H9 (cell line): ENCODE results near the gene OR10A6. TPM values are rescaled to one million over a fixed set of nuclear protein-coding genes. Genes with fewer than 3 reads are reported as not detected.

Experiments used
- DNase-seq: peaks from one replicate; pipeline ENCODE4 v3.0.0-alpha.2; 2017
- H2AFZ ChIP-seq: one replicate; pipeline ENCODE4 v1.6.1; 2013; ENCODE audit warnings: mild to moderate bottlenecking, low read length, control low read depth, moderate library complexity
- H2AK5ac ChIP-seq: 2 replicates; pipeline ENCODE4 v1.6.1; 2013; ENCODE audit warnings: low read length, control low read depth, mixed read lengths; ENCODE audit not compliant: insufficient read length
- H2BK120ac ChIP-seq: one replicate; pipeline ENCODE4 v1.6.1; 2013; ENCODE audit warnings: low read depth, mild to moderate bottlenecking, low read length, control low read depth, inconsistent platforms; ENCODE audit not compliant: poor library complexity, severe bottlenecking
- H2BK12ac ChIP-seq: 2 replicates; pipeline ENCODE4 v1.6.1; 2013; ENCODE audit warnings: low read length, control low read depth, mixed read lengths, low read depth; ENCODE audit not compliant: insufficient read length
- H2BK15ac ChIP-seq: 2 replicates; pipeline ENCODE4 v1.6.1; 2013; ENCODE audit warnings: low read depth, low read length, control low read depth
- H2BK20ac ChIP-seq: one replicate; pipeline ENCODE4 v1.6.1; 2013; ENCODE audit warnings: low read depth, mild to moderate bottlenecking, low read length, control low read depth, inconsistent platforms; ENCODE audit not compliant: poor library complexity, severe bottlenecking
- H2BK5ac ChIP-seq: 2 replicates; pipeline ENCODE4 v1.6.1; 2013; ENCODE audit warnings: low read length, control low read depth, mixed read lengths; ENCODE audit not compliant: insufficient read length
- H3K14ac ChIP-seq: 2 replicates; pipeline ENCODE4 v1.6.1; 2013; ENCODE audit warnings: low read length, control low read depth; ENCODE audit not compliant: insufficient read depth
- H3K18ac ChIP-seq: 2 replicates; pipeline ENCODE4 v1.6.1; 2013; ENCODE audit warnings: low read depth, mild to moderate bottlenecking, mixed read lengths, low read length, control low read depth; ENCODE audit not compliant: insufficient read length
- H3K23ac ChIP-seq: 2 replicates; pipeline ENCODE4 v1.6.1; 2013; ENCODE audit warnings: low read length, control low read depth, mixed read lengths, low read depth; ENCODE audit not compliant: insufficient read length
- H3K23me2 ChIP-seq: 2 replicates; pipeline ENCODE4 v1.6.1; 2013; ENCODE audit warnings: low read depth, mild to moderate bottlenecking, mixed read lengths, low read length, control low read depth; ENCODE audit not compliant: insufficient read length, poor library complexity, severe bottlenecking
- H3K27ac ChIP-seq: 2 replicates; pipeline ENCODE4 v1.5.1; 2013; ENCODE audit warnings: low read length, control low read depth, mixed read lengths, low read depth; ENCODE audit not compliant: insufficient read length
- H3K27me3 ChIP-seq: 2 replicates; pipeline ENCODE4 v1.6.1; 2013; ENCODE audit warnings: low read length, control low read depth, inconsistent platforms; ENCODE audit not compliant: insufficient read depth
- H3K4ac ChIP-seq: 2 replicates; pipeline ENCODE4 v1.6.1; 2013; ENCODE audit warnings: low read depth, mild to moderate bottlenecking, control low read depth, inconsistent platforms, low read length, moderate library complexity
- H3K4me1 ChIP-seq: 2 replicates; pipeline ENCODE4 v1.6.1; 2013; ENCODE audit warnings: low read length, control low read depth, inconsistent platforms; ENCODE audit not compliant: insufficient read depth
- H3K4me2 ChIP-seq: 2 replicates; pipeline ENCODE4 v1.6.1; 2013; ENCODE audit warnings: low read length, control low read depth, mixed read lengths; ENCODE audit not compliant: insufficient read length, insufficient read depth
- H3K56ac ChIP-seq: 2 replicates; pipeline ENCODE4 v1.6.1; 2013; ENCODE audit warnings: low read depth, mild to moderate bottlenecking, mixed read lengths, low read length, control low read depth; ENCODE audit not compliant: insufficient read length
- H3K79me1 ChIP-seq: 2 replicates; pipeline ENCODE4 v1.6.1; 2013; ENCODE audit warnings: low read depth, mild to moderate bottlenecking, moderate library complexity, low read length, control low read depth, inconsistent platforms; ENCODE audit not compliant: insufficient read depth, poor library complexity, severe bottlenecking
- H3K79me2 ChIP-seq: 2 replicates; pipeline ENCODE4 v1.6.1; 2013; ENCODE audit warnings: low read length, control low read depth, inconsistent platforms; ENCODE audit not compliant: insufficient read depth
- H3K9ac ChIP-seq: 2 replicates; pipeline ENCODE4 v1.6.1; 2013; ENCODE audit warnings: low read length, control low read depth, mixed read lengths; ENCODE audit not compliant: insufficient read length; ENCODE audit errors: extremely low read depth
- H3K9me3 ChIP-seq: one replicate; pipeline ENCODE4 v1.6.1; 2013; ENCODE audit warnings: low read depth, low read length, inconsistent platforms; ENCODE audit not compliant: control insufficient read depth
- H3T11ph ChIP-seq: one replicate; pipeline ENCODE4 v1.6.1; 2013; ENCODE audit warnings: mild to moderate bottlenecking, low read length, control low read depth, inconsistent platforms
- H4K20me1 ChIP-seq: one replicate; pipeline ENCODE4 v1.6.1; 2013; ENCODE audit not compliant: control insufficient read depth, insufficient read length, insufficient read depth
- H4K5ac ChIP-seq: 2 replicates; pipeline ENCODE4 v1.6.1; 2013; ENCODE audit warnings: low read depth, mild to moderate bottlenecking, mixed read lengths, low read length, control low read depth; ENCODE audit not compliant: insufficient read length
- H4K8ac ChIP-seq: replicated peaks from 2 replicates; pipeline ENCODE4 v1.6.1; 2013; ENCODE audit warnings: low read length, control low read depth, mixed read lengths, low read depth; ENCODE audit not compliant: insufficient read length
- H4K91ac ChIP-seq: 2 replicates; pipeline ENCODE4 v1.6.1; 2013; ENCODE audit warnings: low read depth, mild to moderate bottlenecking, moderate library complexity, mixed read lengths, low read length, control low read depth; ENCODE audit not compliant: insufficient read length
- H3K27ac Mint-ChIP-seq, 3 experiments: 2 replicates in 2 of 3; 3 replicates in 1 of 3; pipeline ENCODE4 v1.8.0; 2020 to 2021; ENCODE audit warnings: mixed read lengths in 3 of 3, mild to moderate bottlenecking in 1 of 3, moderate library complexity in 1 of 3
- H3K27me3 Mint-ChIP-seq: 2 replicates; pipeline ENCODE4 v1.8.0; 2021; ENCODE audit warnings: low read depth, mild to moderate bottlenecking, moderate library complexity, mixed read lengths
- H3K36me3 Mint-ChIP-seq, 3 experiments: 2 replicates in 2 of 3; 3 replicates in 1 of 3; pipeline ENCODE4 v1.8.0; 2020 to 2021; ENCODE audit warnings: low read depth in 3 of 3, mixed read lengths in 3 of 3; ENCODE audit not compliant: insufficient read depth in 1 of 3
- H3K4me1 Mint-ChIP-seq, 2 experiments: 2 replicates each; pipeline ENCODE4 v1.8.0; 2020; ENCODE audit warnings: mixed read lengths in 2 of 2
- H3K4me3 Mint-ChIP-seq, 2 experiments: 2 replicates in 1 of 2; 3 replicates in 1 of 2; pipeline ENCODE4 v1.8.0; 2020 to 2021; ENCODE audit warnings: mild to moderate bottlenecking in 2 of 2, mixed read lengths in 2 of 2, moderate library complexity in 1 of 2
- H3K9me3 Mint-ChIP-seq, 2 experiments: 2 replicates in 1 of 2; 3 replicates in 1 of 2; pipeline ENCODE4 v1.8.0; 2020; ENCODE audit warnings: mild to moderate bottlenecking in 2 of 2, mixed read lengths in 2 of 2, moderate library complexity in 1 of 2
- CTCF ChIP-seq: fragments of 200-600 bp; sonication (generic); conservative IDR thresholded peaks from 3 replicates; pipeline ENCODE4 v1.8.0; 2021; ENCODE audit warnings: antibody characterized with exemption, mild to moderate bottlenecking
- WGBS: extraction: QIAGEN DNeasy Blood & Tissue Kit; methylation state at CpG from one replicate; pipeline ENCODE4 v1.1.7; 2013; ENCODE audit warnings: missing lambda C conversion rate, low lambda C conversion rate, mixed read lengths; ENCODE audit not compliant: insufficient read length; ENCODE audit errors: extremely low coverage; 5-methylcytosine and 5-hydroxymethylcytosine counted together
- total RNA-seq: library from RNA; stranded (reverse); gene quantifications from 2 replicates; pipeline ENCODE4 v1.2.1, GENCODE V29; 2021

Gene OR10A6
- total RNA-seq, 1 experiment from 2014 or later = not detected

GRCh38 chr11:7899418-7899817 is 31.6 kb downstream of the OR10A6 start:
- Histone ChIP-seq H3K27me3 (no peaks in the 10 kb centered on the region), H2BK12ac (no peak overlapping the region), H3K27ac (no peak overlapping the region), H3K14ac (no peak overlapping the region), H3K4me2 (no peak overlapping the region), H3K79me1 (no peaks in the 10 kb centered on the region), H2AK5ac (no peak overlapping the region), H4K8ac (no peak overlapping the region), H4K5ac (no peak overlapping the region), H2BK5ac (no peak overlapping the region), H2BK20ac (no peak overlapping the region), H3K18ac (no peak overlapping the region), H3K56ac (no peak overlapping the region), H3K23ac (no peak overlapping the region), H3K79me2 (no peaks in the 10 kb centered on the region), H2AFZ (no peak overlapping the region), H3K4ac (no peak overlapping the region), H2BK15ac (no peak overlapping the region), H4K91ac (no peak overlapping the region), H3K4me1 (no peaks in the 10 kb centered on the region), H3K23me2 (no peaks in the 10 kb centered on the region), H2BK120ac (no peak overlapping the region), H3K9ac (no peak overlapping the region), H4K20me1 (peaks cover 3% of the 10 kb centered on the region), H3T11ph (no peak overlapping the region), H3K9me3 (no peaks in the 10 kb centered on the region)
- no peak for TF ChIP-seq CTCF
- peaks cover 12 to 27% of the 10 kb centered on the region in 2 experiments for H3K4me1 Mint-ChIP-seq
- no peak overlapping the region; a peak in 1 of 7 replicates for H3K27ac Mint-ChIP-seq
- no CpG with 5 or more reads among the region's 4 CpGs for WGBS
- DNase-seq = no peak
- peaks cover 3% of the 10 kb centered on the region; the same call in 1 of the 2 replicates for H3K27me3 Mint-ChIP-seq
- no peak overlapping the region for H3K4me3 Mint-ChIP-seq
- peaks cover 3 to 5% of the 10 kb centered on the region in 2 experiments; a peak in 4 of 5 replicates for H3K9me3 Mint-ChIP-seq
- H3K36me3 Mint-ChIP-seq = peaks cover 0 to 10% (median 0%) of the 10 kb centered on the region in 3 experiments; a peak in 2 of 7 replicates
